Activated naive CD8-positive, alpha-beta T cell treated with anti-CD3 and anti-CD28 coated beads, Interleukin-2, amount 50 U/mL, for 16 hours (primary cell): ENCODE results near the gene MYO1E.

Experiments used
- DNase-seq: peaks from one replicate; pipeline ENCODE4 v3.0.0-alpha.2; 2020; ENCODE audit warnings: low read depth, low spot score

MYO1E gene

DNA sequence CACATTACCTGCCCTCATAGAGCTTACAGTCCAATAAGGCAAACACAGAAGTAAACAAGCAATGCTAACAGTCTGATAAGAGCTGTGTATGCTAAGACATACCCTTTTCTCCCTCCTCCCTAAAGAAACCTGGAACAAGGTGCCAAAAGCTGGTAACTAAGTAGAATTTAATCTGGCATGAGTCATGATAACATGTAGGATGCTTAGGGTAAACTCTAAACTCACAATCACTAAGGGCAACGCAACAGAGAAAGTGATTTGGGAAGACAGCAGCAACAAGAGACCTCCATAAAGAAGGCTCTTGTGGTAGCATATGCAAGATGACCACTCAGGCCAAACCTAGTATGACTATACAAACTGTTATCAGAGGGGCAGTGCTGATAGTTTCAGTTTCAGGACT is 55.5 kb downstream of the MYO1E start:
- no peak for DNase-seq

DNA sequence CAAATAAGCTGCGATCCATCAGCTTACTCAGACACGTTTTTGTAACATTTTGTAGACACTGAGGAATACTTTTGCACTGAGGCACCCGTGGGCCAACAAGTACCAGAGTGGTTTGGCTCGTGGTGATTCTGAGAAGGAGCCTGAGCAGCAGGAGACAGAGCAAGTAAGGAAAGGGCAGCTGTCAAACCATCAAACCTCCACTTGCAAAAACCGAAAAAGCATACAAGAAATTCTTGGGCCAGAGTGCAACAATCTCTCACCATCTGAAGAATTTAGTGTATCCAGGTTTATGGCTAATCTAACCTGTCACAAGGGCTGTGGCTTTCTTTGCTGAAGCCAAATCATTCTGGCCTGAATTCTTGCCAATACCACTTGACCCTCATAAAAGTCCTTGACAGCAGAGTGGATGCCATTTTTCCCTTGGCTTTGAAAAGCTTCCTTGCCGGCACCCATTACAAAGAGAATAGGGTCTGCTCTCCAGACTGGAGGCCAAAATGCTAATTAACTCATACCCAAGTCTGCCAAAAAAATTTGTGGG is 56.7 kb downstream of the MYO1E start:
- DNase-seq, result no peak

DNA sequence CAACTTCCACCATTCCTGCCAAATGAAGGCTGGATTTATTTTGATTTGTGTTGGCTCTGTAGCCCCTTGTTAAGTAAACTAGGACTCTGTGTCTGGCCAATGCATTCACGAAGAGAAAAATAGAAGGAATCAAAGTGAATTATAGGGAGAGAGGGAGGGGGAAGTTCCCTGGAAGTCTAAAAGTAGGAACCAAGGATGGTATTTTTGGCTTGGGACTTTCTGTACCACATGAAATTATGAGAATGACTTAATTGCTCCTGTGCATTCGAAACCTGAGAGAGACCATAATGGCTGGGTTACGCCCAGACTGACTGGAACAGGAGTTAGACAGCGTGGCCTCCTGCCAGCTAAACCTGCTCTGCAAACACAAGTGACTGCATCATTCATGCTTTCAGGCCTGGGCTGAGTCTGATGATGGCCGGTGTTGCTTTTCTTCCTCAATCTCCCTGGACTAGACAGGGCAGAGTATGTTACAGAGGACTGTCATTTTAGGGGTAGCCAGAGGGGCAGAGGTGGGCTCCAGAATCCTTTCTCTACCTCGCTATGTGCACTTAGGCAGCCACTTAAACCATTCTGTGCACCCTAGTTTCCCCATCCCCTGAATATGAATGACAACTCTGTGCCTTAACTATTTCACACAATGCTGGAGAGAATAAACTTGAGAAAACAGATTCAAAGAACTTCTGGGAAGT is 58.9 kb downstream of the MYO1E start:
- DNase-seq, result no peak

DNA sequence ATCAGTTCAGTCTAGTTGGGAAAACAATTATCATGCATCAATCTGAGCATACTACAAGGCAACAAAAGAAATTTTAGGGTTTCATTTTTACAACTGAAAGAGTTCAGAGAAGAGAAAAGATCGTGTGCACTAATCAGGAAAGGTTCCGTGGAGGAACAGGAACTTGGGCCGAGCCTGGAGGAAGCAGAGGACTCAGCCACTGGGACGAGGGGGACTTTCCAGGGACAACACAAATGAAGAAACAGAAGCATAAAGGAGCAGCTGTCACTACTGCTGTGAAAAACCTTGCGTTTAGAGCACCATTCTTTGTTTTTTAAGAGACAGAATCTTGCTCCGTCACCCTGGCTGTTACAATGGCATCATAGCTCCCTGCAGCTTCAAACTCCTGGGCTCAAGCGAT is 60.5 kb downstream of the MYO1E start:
- DNase-seq, result no peak

DNA sequence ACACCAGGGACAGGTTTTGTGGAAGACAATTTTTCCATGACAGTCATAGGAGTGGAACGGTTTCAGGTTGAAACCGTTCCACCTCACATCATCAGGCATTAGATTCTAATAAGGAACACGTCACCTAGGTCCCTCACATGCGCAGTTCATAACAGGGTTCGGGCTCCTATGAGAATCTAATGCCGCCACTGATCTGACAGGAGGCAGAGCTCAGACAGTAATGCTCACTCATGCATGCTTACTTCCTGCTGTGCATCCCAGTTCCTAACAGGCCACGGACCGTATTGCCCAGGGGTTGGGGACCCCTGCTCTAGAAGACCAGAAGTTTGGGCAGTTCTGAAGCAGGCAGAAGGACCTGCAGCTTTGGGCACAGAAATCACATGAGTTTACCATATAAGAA is 61.5 kb downstream of the MYO1E start:
- DNase-seq, result no peak

DNA sequence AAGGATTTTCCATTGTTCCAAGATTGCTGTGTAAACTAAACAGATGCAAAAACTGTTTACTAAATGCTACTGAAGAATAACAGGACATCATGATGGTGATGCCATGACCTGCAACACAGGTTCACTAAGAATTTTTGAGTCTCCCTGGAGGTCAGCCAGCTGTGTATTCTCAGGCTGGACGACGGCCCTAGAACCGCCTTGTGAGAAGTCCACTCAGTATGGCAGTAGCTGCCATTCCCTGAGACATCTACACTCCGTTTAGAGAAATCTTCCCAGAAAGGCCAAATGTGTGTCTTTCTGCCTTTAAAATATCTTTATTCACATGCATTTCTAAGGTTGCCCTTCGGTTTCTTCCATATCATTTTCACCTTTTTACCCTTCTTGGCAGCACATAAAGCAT is 63.3 kb downstream of the MYO1E start:
- no peak for DNase-seq

DNA sequence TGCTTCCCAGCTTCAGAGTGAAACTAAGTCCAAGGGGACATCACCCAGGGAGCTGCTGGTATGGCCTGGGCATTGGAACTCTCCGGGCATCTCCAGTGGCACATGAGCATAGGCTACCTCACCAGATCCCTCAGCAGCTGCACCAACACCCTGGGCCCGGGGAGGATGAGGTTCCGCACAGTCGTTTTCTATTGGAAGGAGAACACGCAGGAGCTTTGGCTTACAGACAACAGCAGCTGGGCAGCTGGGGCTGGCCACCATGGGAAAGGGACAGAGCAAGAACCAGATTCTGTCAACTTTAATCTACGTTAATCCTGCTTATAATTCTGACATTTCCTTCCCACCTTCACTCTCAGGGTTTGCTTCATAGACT is 65.5 kb downstream of the MYO1E start:
- DNase-seq, result no peak

DNA sequence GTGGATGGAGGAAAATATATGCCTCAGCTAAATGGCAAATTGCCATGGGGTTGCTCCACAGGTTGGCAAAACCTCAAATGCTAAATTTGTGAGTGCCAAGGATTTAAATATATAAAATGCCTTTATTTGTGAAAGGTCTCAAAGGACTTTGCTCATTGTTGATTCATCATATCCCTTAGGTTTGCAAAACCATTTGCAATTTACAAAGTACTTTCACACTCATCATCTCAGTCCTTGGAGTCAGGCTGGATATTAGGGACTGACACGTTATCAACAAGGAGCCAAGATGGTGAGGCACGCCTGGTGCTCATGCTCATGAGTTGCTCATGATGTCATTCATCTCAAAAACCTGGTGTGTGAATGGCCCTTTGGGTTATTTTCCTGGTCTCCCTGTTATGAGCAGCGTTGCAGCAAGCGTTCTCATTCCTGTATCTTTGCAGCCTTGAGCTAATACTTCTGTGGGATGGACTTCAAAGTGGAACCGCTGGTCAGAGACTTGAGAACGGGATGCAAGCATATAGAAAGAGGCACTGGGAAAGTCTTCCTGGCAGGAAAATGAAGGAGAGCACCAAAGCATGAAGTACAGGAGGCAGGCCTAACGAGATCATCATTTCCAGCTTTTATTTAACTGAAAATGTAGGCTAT is 66.0 kb downstream of the MYO1E start:
- DNase-seq, result no peak

DNA sequence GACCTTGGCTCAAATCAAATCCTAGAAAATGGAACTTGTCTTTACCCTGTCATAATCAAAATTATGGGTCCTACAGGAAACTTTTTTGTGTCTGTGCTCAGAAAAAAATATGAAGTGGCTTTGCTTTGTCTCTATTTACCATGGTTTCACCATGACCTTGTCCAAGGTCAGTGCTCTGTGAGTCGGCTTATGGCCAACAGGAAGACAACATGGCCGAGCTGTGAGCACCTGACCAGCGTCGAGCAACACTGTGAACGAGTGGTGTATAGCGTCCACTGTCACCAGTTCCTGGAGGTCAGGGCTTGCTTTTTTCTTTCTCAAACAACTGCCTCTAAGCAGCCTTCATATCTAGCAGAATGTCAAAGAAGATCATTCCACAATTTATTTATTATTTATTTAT is 67.9 kb downstream of the MYO1E start:
- DNase-seq, result no peak

DNA sequence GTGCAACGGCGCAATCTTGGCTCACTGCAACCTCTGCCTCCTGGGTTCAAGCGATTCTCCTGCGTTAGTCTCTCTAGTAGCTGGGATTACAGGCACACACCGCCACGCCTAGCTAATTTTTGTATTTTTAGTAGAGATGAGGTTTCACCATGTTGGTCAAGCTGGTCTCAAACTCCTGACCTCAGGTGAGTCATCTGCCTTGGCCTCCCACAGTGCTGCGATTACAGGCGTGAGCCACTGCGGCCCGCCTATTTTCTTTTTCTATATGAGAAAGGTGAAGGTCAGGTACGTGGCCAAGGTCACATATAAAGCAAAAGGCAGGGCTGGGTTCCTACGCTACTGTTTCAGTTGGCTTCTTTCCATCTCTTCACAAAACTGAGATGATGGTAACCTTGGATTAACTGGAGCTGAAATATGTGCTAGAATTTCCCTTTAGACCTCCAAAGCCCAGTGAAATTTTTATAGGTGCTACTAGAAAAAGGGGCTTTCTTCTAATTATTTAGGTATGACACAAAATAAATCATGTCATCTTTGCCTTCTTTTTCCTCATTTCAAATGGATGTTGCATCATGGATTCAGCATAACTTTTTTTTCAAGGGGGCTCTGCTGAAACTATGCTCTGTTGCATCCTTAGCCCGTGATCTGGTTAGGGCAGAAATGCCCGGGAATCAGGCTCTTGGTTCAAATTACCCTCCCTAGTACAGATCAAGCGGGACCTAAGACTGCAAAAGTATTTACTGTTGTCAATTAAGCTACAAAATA is 68.5 kb downstream of the MYO1E start:
- no peak for DNase-seq

DNA sequence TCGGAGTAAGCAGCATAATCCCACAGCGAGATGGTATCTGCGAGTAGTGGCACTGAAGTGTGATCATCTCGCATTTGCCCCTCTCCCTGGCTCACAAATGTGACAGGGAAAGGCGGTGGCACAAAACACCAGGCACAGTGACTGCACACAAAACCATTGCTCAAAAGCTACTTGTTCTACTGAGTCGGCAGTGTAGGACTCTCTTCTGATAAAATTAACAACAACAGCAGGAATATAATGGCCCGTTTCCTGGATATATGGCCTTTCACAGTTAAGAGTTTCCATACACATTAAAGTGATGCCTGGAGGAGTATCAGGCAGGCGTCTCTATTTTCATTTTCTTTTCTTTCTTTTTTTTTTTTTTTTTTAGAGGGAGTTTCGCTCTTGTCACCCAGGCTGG is 69.0 kb downstream of the MYO1E start:
- DNase-seq, result no peak

DNA sequence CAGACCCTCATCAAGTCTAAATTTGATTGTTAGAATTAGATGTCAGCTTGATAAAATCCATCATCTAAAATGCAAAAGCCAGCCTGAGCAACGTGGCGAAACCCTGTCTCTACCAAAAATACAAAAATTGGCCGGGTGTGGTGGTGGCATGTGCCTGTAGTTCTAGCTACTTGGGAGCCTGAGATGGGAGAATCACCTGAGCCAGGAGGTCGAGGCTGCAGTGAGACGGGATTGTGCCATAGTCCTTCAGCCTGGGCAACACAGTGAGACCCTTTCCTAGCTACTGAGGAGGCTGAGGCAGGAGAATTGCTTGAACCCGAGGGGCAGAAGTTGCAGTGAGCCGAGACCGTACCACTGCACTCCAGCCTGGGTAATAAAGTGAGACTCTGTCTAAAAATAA is 69.5 kb downstream of the MYO1E start:
- DNase-seq, result no peak

DNA sequence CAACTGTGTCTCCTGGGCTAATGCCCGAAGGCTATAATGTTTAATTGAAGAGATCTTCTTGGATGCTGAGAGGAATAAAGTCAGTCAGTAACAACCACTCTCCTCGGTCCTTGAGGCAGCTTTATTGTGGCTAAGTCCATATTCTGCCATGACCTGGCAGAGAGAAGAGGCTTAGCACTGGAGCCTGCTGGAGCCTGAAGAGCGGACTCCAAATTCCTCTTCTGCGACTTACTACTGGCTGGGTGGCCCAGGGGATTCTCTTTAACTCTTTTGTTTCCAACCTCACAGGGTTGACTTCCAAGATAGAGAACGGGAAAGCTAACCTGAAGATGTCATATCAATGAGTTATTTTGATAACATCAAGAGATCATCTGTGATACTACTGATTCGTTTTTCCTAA is 71.1 kb downstream of the MYO1E start:
- no peak for DNase-seq

DNA sequence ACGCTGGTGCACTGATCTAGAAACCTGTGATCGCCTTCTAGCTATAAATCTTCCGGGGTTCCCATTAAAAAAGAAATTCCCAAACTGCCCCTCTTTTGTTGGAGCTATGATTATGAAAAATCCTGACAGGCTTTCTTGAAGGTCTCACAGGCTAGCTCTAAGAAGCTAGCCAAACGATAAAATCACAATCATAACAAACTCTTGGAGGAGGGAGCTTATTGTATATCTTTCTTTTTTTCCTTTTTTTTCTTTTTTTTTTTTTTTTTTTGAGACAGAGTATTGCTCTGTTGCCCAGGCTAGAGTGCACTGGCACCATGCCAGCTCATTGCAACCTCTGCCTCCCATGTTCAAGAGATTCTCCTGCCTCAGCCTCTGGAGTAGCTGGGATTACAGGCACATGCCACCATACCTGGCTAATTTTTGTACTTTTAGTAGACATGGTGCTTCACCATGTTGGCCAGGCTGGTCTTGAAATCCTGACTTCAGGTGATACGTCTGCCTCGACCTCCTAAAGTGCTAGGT is 72.0 kb downstream of the MYO1E start:
- DNase-seq, result no peak

DNA sequence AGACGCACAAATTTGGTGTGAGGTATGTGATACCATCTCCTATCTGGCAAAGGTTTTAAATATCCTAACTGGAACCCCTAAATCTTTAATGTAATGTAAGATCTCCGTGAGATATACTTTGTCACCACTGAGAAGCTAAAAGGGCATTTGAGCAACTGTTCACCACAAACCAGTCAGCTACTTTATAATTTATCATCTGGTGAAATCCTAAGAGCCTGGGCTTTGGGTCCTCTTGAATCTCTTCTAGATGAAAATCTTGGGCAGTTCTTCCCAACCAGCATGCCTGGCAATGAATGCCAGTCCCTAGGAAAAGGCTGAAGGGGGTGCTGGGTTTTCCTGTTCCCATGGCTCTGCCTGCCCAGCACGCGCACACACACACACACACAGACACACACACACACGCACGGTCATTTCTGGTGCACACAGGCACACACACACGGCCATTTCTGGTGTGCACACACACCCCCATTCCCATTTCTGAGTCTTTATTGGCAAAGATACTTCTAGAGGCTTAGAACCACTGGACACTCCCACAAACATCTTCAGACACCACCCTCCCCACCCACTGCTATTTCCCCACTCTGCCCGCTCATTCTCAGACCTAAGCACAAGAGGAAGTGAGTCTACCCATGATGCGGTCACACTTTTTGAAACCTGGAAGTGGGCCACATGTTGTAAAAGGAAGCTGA is 72.6 kb downstream of the MYO1E start:
- DNase-seq, result peak; percentile 43

DNA sequence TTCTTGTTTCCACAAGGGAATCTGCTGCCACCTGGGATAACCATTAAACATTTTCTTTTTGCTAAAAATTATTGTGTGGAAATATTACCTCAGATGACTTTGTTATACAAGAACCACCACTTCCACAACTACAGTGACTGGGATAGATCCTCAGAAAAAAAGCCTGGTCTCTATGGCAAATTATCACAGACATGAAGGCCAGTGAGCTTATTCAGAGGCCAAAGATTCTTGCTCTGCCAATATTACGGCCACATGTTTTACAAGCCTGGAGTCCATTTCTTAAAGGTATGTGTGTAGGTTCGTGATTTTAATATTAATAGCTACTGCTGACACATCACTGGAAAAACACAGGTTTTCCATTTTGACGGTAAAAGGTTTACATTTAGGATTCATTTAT is 73.8 kb downstream of the MYO1E start:
- no peak for DNase-seq

DNA sequence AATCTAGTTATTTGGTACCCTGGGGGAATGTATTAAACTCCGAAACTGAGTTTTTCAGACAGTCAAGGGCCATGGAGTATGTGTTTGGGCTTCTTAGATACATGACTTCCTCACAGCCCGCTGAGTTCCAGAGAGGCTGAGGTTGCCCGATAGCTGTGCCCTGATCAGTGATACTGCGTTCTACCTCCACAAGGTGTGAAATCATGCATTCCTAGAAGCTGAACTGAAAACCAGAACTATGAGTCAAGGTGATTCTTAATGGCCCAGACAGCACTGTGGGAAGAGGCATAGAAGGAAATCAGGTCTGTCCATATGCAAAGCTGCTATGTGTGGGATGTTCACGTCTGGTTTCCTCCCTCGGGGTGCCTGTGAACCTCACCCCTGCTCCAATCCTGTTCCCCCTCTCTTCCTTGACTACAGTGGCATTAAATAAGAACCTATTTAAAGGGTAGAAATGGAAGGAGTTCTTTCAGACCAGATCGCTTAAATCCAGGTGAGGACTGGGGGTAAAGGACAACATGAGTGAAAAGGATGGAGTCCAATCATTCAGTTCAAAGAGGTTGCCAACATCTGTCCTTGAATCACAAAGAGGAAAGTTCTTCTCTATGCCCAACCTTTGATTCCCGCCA is 74.3 kb downstream of the MYO1E start:
- DNase-seq, result no peak

DNA sequence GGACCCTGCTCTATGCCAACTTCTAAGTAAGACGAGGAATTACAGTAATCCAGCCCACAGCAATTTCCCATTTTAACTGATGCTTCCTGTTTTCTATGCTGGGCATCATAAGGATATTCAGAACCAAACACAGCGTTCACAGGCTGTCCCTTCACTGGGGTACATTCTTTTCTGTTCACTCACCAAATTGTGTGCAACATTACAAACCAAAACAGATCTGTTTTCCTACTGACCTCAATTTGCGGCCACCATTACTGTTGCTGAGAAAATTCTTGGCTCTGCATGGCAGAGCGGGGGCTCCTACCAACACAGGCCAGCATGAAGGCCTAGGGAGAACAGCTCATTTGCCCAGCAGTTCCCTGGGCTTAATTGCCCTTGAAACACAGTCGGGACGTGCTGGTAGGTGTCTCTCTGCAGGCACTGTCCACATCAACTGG is 76.5 kb downstream of the MYO1E start:
- no peak for DNase-seq

DNA sequence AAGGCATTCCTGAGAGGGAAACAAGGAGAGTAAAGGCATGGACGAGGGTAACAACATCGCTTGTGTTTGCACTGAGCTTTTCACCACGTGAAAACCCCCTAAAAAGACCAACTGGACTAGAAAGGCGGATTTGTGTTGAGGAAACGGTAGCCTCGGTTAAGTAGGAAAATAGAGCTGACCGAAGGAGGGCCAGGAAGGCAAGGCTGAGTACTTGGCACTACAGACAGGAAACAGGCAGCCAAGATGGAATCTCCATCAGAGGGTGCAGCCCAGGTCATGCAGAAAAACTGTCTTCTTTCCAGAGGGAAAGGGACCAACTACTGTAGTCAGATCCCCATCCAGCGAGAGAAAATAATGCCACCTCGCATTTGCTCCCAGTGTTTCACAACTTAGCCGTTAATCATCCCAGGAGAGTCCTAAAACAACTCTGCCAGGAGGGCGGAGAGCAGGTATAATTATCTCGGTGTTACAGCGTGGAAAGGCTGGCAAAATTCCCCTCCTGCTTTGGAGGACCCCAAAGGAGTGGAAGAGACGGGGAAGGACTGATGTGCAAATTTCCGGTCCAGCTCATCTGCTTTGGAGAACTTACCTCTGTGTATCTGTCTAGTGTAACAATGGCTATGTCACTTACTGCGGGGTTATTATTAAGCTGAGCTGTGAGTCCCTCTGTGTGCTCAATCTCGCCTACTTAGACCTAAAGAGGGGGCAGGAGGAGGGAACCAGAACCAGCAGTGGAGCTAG is 77.2 kb downstream of the MYO1E start:
- DNase-seq, result no peak

DNA sequence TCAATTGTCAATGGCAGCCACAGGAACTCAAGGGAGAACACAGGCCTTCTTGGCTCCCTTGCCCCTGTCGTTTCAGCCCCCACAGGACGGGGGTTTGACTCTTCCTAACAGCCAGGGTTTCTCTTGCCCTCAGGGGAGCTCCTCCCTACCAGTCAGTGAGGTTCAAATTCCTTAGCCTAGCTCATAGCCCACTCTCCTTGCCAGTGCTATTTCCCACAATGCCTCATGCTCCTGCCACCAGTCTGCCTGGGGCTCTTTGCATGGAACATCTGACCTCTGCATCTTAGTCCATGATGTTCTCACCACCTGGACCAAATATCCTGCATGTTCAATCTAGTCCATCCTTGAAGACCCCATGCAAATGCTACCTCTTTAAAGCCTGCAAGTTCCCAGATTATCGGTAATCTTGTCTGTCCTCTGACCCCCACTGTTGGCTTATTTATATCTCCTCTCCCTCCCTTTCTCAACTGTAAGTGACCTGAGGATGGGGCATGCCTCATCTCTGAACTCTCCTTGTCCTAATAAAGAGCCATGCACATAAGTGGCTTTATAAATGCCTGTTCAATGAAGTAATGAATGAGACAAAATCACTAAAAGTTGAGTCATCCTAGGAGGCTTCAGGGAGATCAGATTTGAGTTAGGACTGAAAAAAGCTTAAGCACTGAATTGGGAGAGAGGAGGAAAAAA is 78.0 kb downstream of the MYO1E start:
- no peak for DNase-seq
